SK-N-MC (cell line): ENCODE results near the gene TRIM49D1.
"Not testable (repeated sequence)": the region's sequence is repeated elsewhere in the genome, so short reads cannot be mapped to it uniquely, and the experiment has no call there.

Source experiments
- EZH2 ChIP-seq: fragments of 200-600 bp; sonication (generic); IDR thresholded peaks from one replicate; pipeline ENCODE4 v1.6.1; 2017; ENCODE audit warnings: antibody characterized with exemption
- POLR2AphosphoS5 ChIP-seq: IDR thresholded peaks from 2 replicates; pipeline ENCODE4 v1.6.1; 2012; ENCODE audit warnings: mild to moderate bottlenecking, low read depth, low read length, borderline replicate concordance

- TF ChIP-seq POLR2AphosphoS5, EZH2: not testable (repeated sequence)
Measured at GRCh38 chr11:89960833-89961232, 38.8 kb upstream of the TRIM49D1 start.
